Motor neuron (in vitro differentiated cells): ENCODE measurements around the gene CIRBP. TPM values are rescaled to one million over a fixed set of nuclear protein-coding genes. Genes with fewer than 3 reads are reported as not detected.

Source experiments
- ATAC-seq, 8 experiments: fragments of 200-7000 bp; cut with Tn5 transposase; replicated peaks in 6 of 8; 2 replicates each; pipeline ENCODE4 v1.8.0; 2021; ENCODE audit warnings: mild to moderate bottlenecking in 8 of 8, moderate library complexity in 8 of 8
- H3K27ac ChIP-seq, 2 donors: fragments of 250-450 bp; sonication (Bioruptor Pico); 2 replicates each; pipeline ENCODE4 v1.9.0; 2021; ENCODE audit warnings: antibody characterized with exemption in 2 of 2, mild to moderate bottlenecking in 2 of 2, moderate library complexity in 1 of 2
- H3K4me1 ChIP-seq, 2 donors: fragments of 250-450 bp; sonication (Bioruptor Pico); replicated peaks in 1 of 2; 2 replicates each; pipeline ENCODE4 v1.6.1; 2021; ENCODE audit warnings: antibody characterized with exemption in 2 of 2, mild to moderate bottlenecking in 2 of 2, moderate library complexity in 1 of 2
- H3K4me3 ChIP-seq, 5 donors: fragments of 250-450 bp; sonication (Bioruptor Pico); 2 replicates each; pipeline ENCODE4 v1.9.0; 2021; ENCODE audit warnings: antibody characterized with exemption in 5 of 5, mild to moderate bottlenecking in 5 of 5, moderate library complexity in 4 of 5
- WGBS, 10 experiments: fragments of 450-650 bp; shearing (Covaris generic); methylation state at CpG; one replicate each; pipeline ENCODE4 v1.0.0; 2022; 5-methylcytosine and 5-hydroxymethylcytosine counted together
- in situ Hi-C, 9 experiments: fragments of 400-800 bp; cut with MboI; loops; one replicate each; pipeline ENCODE4 v1.15.0; 2021; ENCODE audit warnings: low sequenced_read_pairs in 9 of 9, low pct_unique_long_range_greater_than_20kb in 2 of 9; ENCODE audit not compliant: unreplicated experiment in 9 of 9
- total RNA-seq, 8 experiments: library from RNA; unstranded; fragments of 300-600 nt; gene quantifications; 2 replicates each; pipeline versions ENCODE4 v1.2.3 to v1.2.4, GENCODE V29; 2022

Gene CIRBP
- total RNA-seq, 8 experiments from 2014 or later, result 354 to 1,038 (median 830) TPM

- in situ Hi-C loops, result no loop called here
- no peak for ATAC-seq
- peaks cover 27 to 47% of the 10 kb centered on the region in 2 donors for H3K4me1 ChIP-seq
- WGBS, 10 experiments, result 87 to 100% methylated on average over 3 to 9 of the region's 45 CpGs; no CpG with 5 or more reads in 8 of the 10 experiments
- H3K4me3 ChIP-seq, result no peak overlapping the region
- no peak overlapping the region for H3K27ac ChIP-seq
These were observed 34.8 kb upstream of the CIRBP start for GRCh38 chr19:1234051-1234954.

GRCh38 chr19:1234955-1235380 is 34.2 kb upstream of the CIRBP start:
- Histone ChIP-seq H3K27ac (no peak overlapping the region), H3K4me3 (no peak overlapping the region), H3K4me1 (peaks cover 33 to 54% of the 10 kb centered on the region in 2 donors)
- ATAC-seq, result no peak
- WGBS, 10 experiments, result 97% methylated on average over 9 of the region's 43 CpGs; no CpG with 5 or more reads in 9 of the 10 experiments
- in situ Hi-C loops, result no loop called here

- Histone ChIP-seq H3K27ac (peak overlapping the region; percentile 86 to 90), H3K4me1 (peaks cover 33 to 49% of the 10 kb centered on the region in 2 donors), H3K4me3 (peak overlapping the region; percentile 60 to 84 (median 72))
- in situ Hi-C loops, result no loop called here
- peak in 5 of 8 experiments; percentile 1 to 13 (median 3) for ATAC-seq
- 100% methylated on average over 3 of the region's 39 CpGs; no CpG with 5 or more reads in 9 of the 10 experiments for WGBS, 10 experiments
These were observed 33.2 kb upstream of the CIRBP start for GRCh38 chr19:1235625-1236538.

GRCh38 chr19:1236576-1236975 is 32.6 kb upstream of the CIRBP start:
- WGBS, 10 experiments, result no CpG with 5 or more reads among the region's 42 CpGs
- H3K4me3 ChIP-seq, result peak overlapping the region; percentile 60 to 84 (median 72)
- peaks cover 33 to 48% of the 10 kb centered on the region in 2 donors for H3K4me1 ChIP-seq
- ATAC-seq, result peak in 5 of 8 experiments; percentile 15 to 29 (median 22)
- in situ Hi-C loops, result no loop called here
- peak overlapping the region; percentile 86 to 90 for H3K27ac ChIP-seq

- H3K4me1 ChIP-seq, result peaks cover 31 to 44% of the 10 kb centered on the region in 2 donors
- WGBS, 10 experiments, result 0% methylated on average over 1 of the region's 60 CpGs; no CpG with 5 or more reads in 9 of the 10 experiments
- peak in 7 of 8 experiments; percentile 1 to 5 (median 3) for ATAC-seq
- peak overlapping the region; percentile 86 to 90 for H3K27ac ChIP-seq
- peak overlapping the region; percentile 60 to 84 (median 72) for H3K4me3 ChIP-seq
- in situ Hi-C loops, result no loop called here
These were observed 32.0 kb upstream of the CIRBP start for GRCh38 chr19:1237027-1237659.

GRCh38 chr19:1237754-1238368 is 31.3 kb upstream of the CIRBP start, which contains the start of gene CBARP:
Gene CBARP (minus strand): TSS chr19:1238005. CDS start chr19:1236100, 1,905 bp downstream.
- peak within 1 kb of the TSS; percentile 60 to 84 (median 72) for H3K4me3 ChIP-seq
- H3K4me1 ChIP-seq, result peaks cover 31 to 43% of the 10 kb centered on the region in 2 donors
- in situ Hi-C loops, result no loop called here
- peak; percentile 2 to 42 (median 20) for ATAC-seq
- H3K27ac ChIP-seq, result peak within 1 kb of the TSS; percentile 86 to 90
- WGBS, 10 experiments, result no CpG with 5 or more reads among the region's 87 CpGs

GRCh38 chr19:1238369-1239303 is 30.5 kb upstream of the CIRBP start:
- Histone ChIP-seq H3K27ac (peak overlapping the region; percentile 86 to 90), H3K4me3 (peak overlapping the region; percentile 60 to 84 (median 72)), H3K4me1 (peaks cover 31 to 43% of the 10 kb centered on the region in 2 donors)
- in situ Hi-C loops, result no loop called here
- 55 to 89% (median 83%) methylated on average over 2 to 14 of the region's 34 CpGs; no CpG with 5 or more reads in 1 of the 10 experiments for WGBS, 10 experiments
- ATAC-seq, result peak in 5 of 8 experiments; percentile 6 to 30 (median 17)

- in situ Hi-C loops, result no loop called here
- WGBS, 10 experiments, result 57 to 89% (median 73%) methylated on average over 1 to 4 of the region's 11 CpGs; no CpG with 5 or more reads in 6 of the 10 experiments
- Histone ChIP-seq H3K4me3 (peak overlapping the region in 1 of 5 donors; percentile 33), H3K4me1 (peaks cover 34 to 49% of the 10 kb centered on the region in 2 donors), H3K27ac (peak overlapping the region; percentile 90)
- no peak for ATAC-seq
These were observed 29.7 kb upstream of the CIRBP start for GRCh38 chr19:1239420-1239795.

GRCh38 chr19:1239796-1240737 is 29.1 kb upstream of the CIRBP start:
- peak; percentile 40 to 62 (median 47) for ATAC-seq
- H3K27ac ChIP-seq, result peak overlapping the region; percentile 90
- 1 to 79% (median 12%) methylated on average over 2 to 29 of the region's 84 CpGs; no CpG with 5 or more reads in 6 of the 10 experiments for WGBS, 10 experiments

GRCh38 chr19:1240925-1241324 is 28.2 kb upstream of the CIRBP start:
- H3K4me1 ChIP-seq, result peaks cover 37 to 56% of the 10 kb centered on the region in 2 donors
- WGBS, 10 experiments, result 20 to 100% (median 80%) methylated on average over 1 to 3 of the region's 15 CpGs; no CpG with 5 or more reads in 6 of the 10 experiments
- in situ Hi-C loops, result no loop called here
- no peak overlapping the region for H3K27ac ChIP-seq
- H3K4me3 ChIP-seq, result peak overlapping the region in 2 of 5 donors; percentile 96 to 97
- no peak for ATAC-seq

More at GRCh38 chr19:1239796-1240737, 29.1 kb upstream of the CIRBP start:
- in situ Hi-C loops, result no loop called here
- H3K4me3 ChIP-seq, result peak overlapping the region; percentile 20 to 35 (median 30)
- H3K4me1 ChIP-seq, result peaks cover 40 to 56% of the 10 kb centered on the region in 2 donors
